H1 (cell line): Measurements from ENCODE around the gene TSN. TPM values are rescaled to one million over a fixed set of nuclear protein-coding genes. Genes with fewer than 3 reads are reported as not detected.

Experiments
- polyA plus RNA-seq, 7 experiments: library from polyadenylated mRNA; depleted of rRNA in 3 of 7; stranded (reverse) in 5 of 7; unstranded in 2 of 7; fragments of >200 nt in 5 of 7; fragments of 200-250 nt in 2 of 7; gene quantifications; 1 replicate in 5 of 7; 2 replicates in 1 of 7; 4 replicates in 1 of 7; pipeline versions ENCODE4 v1.2.1 to v1.2.3, GENCODE V29; 2011 to 2013; ENCODE audit warnings: missing spikeins in 2 of 7, mixed read lengths in 2 of 7
- total RNA-seq: library from RNA; stranded (reverse); fragmentation: NEBNext Ultra II Directional; extraction: Animal tissue kit (Norgen Biotek cat#: 25700); gene quantifications from 2 replicates; pipeline ENCODE4 v1.2.1, GENCODE V29; 2021
- TF ChIP-seq, protein P1 (sequence below), 3 experiments: IDR thresholded peaks; 1 replicate in 2 of 3; 2 replicates in 1 of 3; pipeline versions ENCODE4 v1.5.1 to v1.6.1; 2011; ENCODE audit warnings: low read length in 3 of 3, mild to moderate bottlenecking in 3 of 3, inconsistent platforms in 2 of 3, low read depth in 1 of 3, moderate library complexity in 1 of 3; ENCODE audit not compliant: insufficient read depth in 1 of 3; ENCODE audit errors: control extremely low read depth in 1 of 3

TSN gene
- total and polyA plus RNA-seq, 2 of the 8 experiments (the other 6 are each of a cell fraction or from before 2014, with no cell fraction given), result 44.4 to 96.1 TPM

DNA sequence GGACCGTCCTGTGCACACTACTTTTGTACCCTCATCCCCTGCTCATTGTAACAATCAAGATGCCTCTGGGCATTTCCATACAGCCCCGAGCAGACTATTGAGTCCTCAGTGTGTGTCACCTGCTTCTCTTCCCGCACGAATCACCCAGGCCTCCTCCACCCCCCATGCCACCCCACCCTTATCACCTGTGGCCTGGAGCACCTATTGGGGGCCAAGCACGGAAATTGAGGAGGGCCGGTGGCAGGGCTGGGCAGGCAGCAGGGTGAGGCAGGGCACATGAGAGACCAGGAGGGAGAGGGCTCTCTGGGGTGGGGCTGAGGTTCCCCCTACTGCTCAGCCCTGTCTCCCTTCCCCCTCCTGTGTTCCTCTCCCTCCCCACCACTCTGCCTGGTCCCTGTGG, 14.5 kb upstream of the TSN start (continued):
- TF ChIP-seq, protein P1, sequence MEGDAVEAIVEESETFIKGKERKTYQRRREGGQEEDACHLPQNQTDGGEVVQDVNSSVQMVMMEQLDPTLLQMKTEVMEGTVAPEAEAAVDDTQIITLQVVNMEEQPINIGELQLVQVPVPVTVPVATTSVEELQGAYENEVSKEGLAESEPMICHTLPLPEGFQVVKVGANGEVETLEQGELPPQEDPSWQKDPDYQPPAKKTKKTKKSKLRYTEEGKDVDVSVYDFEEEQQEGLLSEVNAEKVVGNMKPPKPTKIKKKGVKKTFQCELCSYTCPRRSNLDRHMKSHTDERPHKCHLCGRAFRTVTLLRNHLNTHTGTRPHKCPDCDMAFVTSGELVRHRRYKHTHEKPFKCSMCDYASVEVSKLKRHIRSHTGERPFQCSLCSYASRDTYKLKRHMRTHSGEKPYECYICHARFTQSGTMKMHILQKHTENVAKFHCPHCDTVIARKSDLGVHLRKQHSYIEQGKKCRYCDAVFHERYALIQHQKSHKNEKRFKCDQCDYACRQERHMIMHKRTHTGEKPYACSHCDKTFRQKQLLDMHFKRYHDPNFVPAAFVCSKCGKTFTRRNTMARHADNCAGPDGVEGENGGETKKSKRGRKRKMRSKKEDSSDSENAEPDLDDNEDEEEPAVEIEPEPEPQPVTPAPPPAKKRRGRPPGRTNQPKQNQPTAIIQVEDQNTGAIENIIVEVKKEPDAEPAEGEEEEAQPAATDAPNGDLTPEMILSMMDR (IDR thresholded peaks at IDR 0.05; ENCODE audit: control extremely low read depth in 1 of 3, insufficient read depth in 1 of 3, low read depth in 1 of 3, low read length in 3 of 3), result no peak
